Activated CD4-positive, alpha-beta memory T cell treated with anti-CD3 and anti-CD28 coated beads for 36 hours (primary cell): ENCODE results near the gene CATSPERD. TPM values are rescaled to one million over a fixed set of nuclear protein-coding genes. Genes with fewer than 3 reads are reported as not detected.

Source experiments
- CTCF ChIA-PET: fragments of 350-600 bp; sonication (Branson Sonifier 250); formaldehyde crosslinking; loops from one replicate; lab custom pipeline; 2021; ENCODE audit warnings: antibody characterized with exemption, inconsistent platforms; lab: Charles Lee
- POLR2A ChIA-PET: fragments of 350-600 bp; sonication (Branson Sonifier 250); formaldehyde crosslinking; loops from one replicate; lab custom pipeline; 2021; ENCODE audit warnings: antibody characterized with exemption; lab: Charles Lee
- DNase-seq: peaks from one replicate; pipeline ENCODE4 v3.0.0-alpha.2; 2020
- H3K27ac Mint-ChIP-seq: one replicate; pipeline ENCODE4 v1.8.0; 2021; ENCODE audit warnings: mixed read lengths
- H3K27me3 Mint-ChIP-seq: one replicate; pipeline ENCODE4 v1.8.0; 2021; ENCODE audit warnings: mixed read lengths
- H3K36me3 Mint-ChIP-seq: one replicate; pipeline ENCODE4 v1.8.0; 2021; ENCODE audit warnings: mixed read lengths
- H3K4me1 Mint-ChIP-seq: one replicate; pipeline ENCODE4 v1.8.0; 2021; ENCODE audit warnings: low read depth, mixed read lengths
- H3K4me3 Mint-ChIP-seq: one replicate; pipeline ENCODE4 v1.8.0; 2021; ENCODE audit warnings: mild to moderate bottlenecking, mixed read lengths
- H3K9me3 Mint-ChIP-seq: one replicate; pipeline ENCODE4 v1.8.0; 2021; ENCODE audit warnings: mixed read lengths
- intact Hi-C: fragments of 100-400 bp; cut with micrococcal nuclease; formaldehyde crosslinking; loops from one replicate; pipeline ENCODE4 v1.15.1; 2023
- total RNA-seq, 2 experiments: library from RNA; stranded (reverse); gene quantifications; one replicate each; pipeline ENCODE4 v1.2.3, GENCODE V29; 2021

The CATSPERD gene
- total RNA-seq, 2 experiments from 2014 or later: not detected

GRCh38 chr19:5795382-5795919 lies 75.0 kb downstream of the CATSPERD start:
- Mint-ChIP-seq H3K9me3 (no peaks in the 10 kb centered on the region), H3K27ac (no peak overlapping the region), H3K36me3 (peaks cover 4% of the 10 kb centered on the region), H3K4me1 (peaks cover 7% of the 10 kb centered on the region), H3K27me3 (peaks cover 4% of the 10 kb centered on the region), H3K4me3 (no peak overlapping the region)
- ChIA-PET POLR2A (interaction anchor here (1.1 kb wide), 1 partner anchor 75 kb away, joined by 3 read pairs; the partner anchor contains the start of genes CATSPERD and LONP1), CTCF (interaction anchor here (1.1 to 7.6 kb wide), 5 partner anchors 8 to 106 kb away, joined by 3 to 84 read pairs (median 4); partner anchors contain the start of genes NRTN and RPL36)
- intact Hi-C loops: loop anchor here (10.0 kb wide), 1 partner anchor 1269 kb away; the partner anchor contains the start of gene ZNF557
- DNase-seq: no peak

- Mint-ChIP-seq H3K9me3 (no peaks in the 10 kb centered on the region), H3K27me3 (peaks cover 18% of the 10 kb centered on the region), H3K27ac (no peak overlapping the region), H3K4me3 (no peak overlapping the region), H3K36me3 (no peaks in the 10 kb centered on the region), H3K4me1 (peaks cover 12% of the 10 kb centered on the region)
- intact Hi-C loops: loop anchor here (10.0 kb wide), 1 partner anchor 1267 kb away; the partner anchor contains the start of gene ZNF557
- CTCF ChIA-PET: interaction anchor here (0.6 to 1.3 kb wide), 4 partner anchors 21 to 112 kb away, joined by 3 to 6 read pairs (median 4); no protein-coding TSS in a partner anchor
- POLR2A ChIA-PET: no interaction called here
- DNase-seq: no peak
Observed at GRCh38 chr19:5798244-5798643, 77.8 kb downstream of the CATSPERD start.

- H3K27ac Mint-ChIP-seq: no peak overlapping the region
- POLR2A ChIA-PET: no interaction called here
- CTCF ChIA-PET: no interaction called here
- peaks cover 20% of the 10 kb centered on the region for H3K4me1 Mint-ChIP-seq
- intact Hi-C loops: loop anchor here (10.0 kb wide), 1 partner anchor 1265 kb away; the partner anchor contains the start of gene ZNF557
- H3K36me3 Mint-ChIP-seq: no peaks in the 10 kb centered on the region
- no peak for DNase-seq
- no peaks in the 10 kb centered on the region for H3K9me3 Mint-ChIP-seq
- peaks cover 20% of the 10 kb centered on the region for H3K27me3 Mint-ChIP-seq
- H3K4me3 Mint-ChIP-seq: no peak overlapping the region
Observed at GRCh38 chr19:5799247-5800241, 79.1 kb downstream of the CATSPERD start.

GRCh38 chr19:5800361-5801270 lies 80.2 kb downstream of the CATSPERD start:
- Mint-ChIP-seq H3K4me3 (no peak overlapping the region), H3K27me3 (peaks cover 22% of the 10 kb centered on the region), H3K4me1 (peaks cover 21% of the 10 kb centered on the region), H3K36me3 (no peaks in the 10 kb centered on the region), H3K27ac (no peak overlapping the region), H3K9me3 (no peaks in the 10 kb centered on the region)
- ChIA-PET POLR2A (interaction anchor here (1.5 kb wide), 1 partner anchor 10 kb away, joined by 3 read pairs; no protein-coding TSS in a partner anchor), CTCF (interaction anchor here (1.3 to 1.7 kb wide), 2 partner anchors 27 to 222 kb away, joined by 3 to 5 read pairs; no protein-coding TSS in a partner anchor)
- no peak for DNase-seq
- intact Hi-C loops: no loop called here

- H3K36me3 Mint-ChIP-seq: no peaks in the 10 kb centered on the region
- peaks cover 21% of the 10 kb centered on the region for H3K4me1 Mint-ChIP-seq
- no peak overlapping the region for H3K27ac Mint-ChIP-seq
- H3K4me3 Mint-ChIP-seq: no peak overlapping the region
- H3K9me3 Mint-ChIP-seq: no peaks in the 10 kb centered on the region
- intact Hi-C loops: no loop called here
- CTCF ChIA-PET: interaction anchor here (0.7 to 2.8 kb wide), 4 partner anchors 9 to 229 kb away, joined by 3 to 84 read pairs (median 4); partner anchors contain the start of gene DUS3L
- POLR2A ChIA-PET: interaction anchor here (1.5 kb wide), 1 partner anchor 12 kb away, joined by 3 read pairs; no protein-coding TSS in a partner anchor
- DNase-seq: no peak
- H3K27me3 Mint-ChIP-seq: peaks cover 22% of the 10 kb centered on the region
Observed at GRCh38 chr19:5801796-5802619, 81.6 kb downstream of the CATSPERD start.

- no peaks in the 10 kb centered on the region for H3K36me3 Mint-ChIP-seq
- no peaks in the 10 kb centered on the region for H3K9me3 Mint-ChIP-seq
- intact Hi-C loops: no loop called here
- H3K4me1 Mint-ChIP-seq: peaks cover 21% of the 10 kb centered on the region
- ChIA-PET POLR2A (interaction anchor here (1.0 to 2.1 kb wide), 7 partner anchors 9 to 112 kb away, joined by 3 to 21 read pairs (median 5); partner anchors contain the start of genes CATSPERD, DUS3L, LONP1 and NDUFA11), CTCF (interaction anchor here (0.7 to 2.8 kb wide), 51 partner anchors 9 to 325 kb away, joined by 3 to 84 read pairs (median 6); partner anchors contain the start of genes CATSPERD, DUS3L, LONP1 and NDUFA11)
- peak overlapping the region; percentile 60 for H3K4me3 Mint-ChIP-seq
- DNase-seq: no peak
- H3K27me3 Mint-ChIP-seq: peaks cover 22% of the 10 kb centered on the region
- no peak overlapping the region for H3K27ac Mint-ChIP-seq
Observed at GRCh38 chr19:5803441-5803751, 83.0 kb downstream of the CATSPERD start.

- no peaks in the 10 kb centered on the region for H3K36me3 Mint-ChIP-seq
- H3K9me3 Mint-ChIP-seq: no peaks in the 10 kb centered on the region
- peaks cover 22% of the 10 kb centered on the region for H3K27me3 Mint-ChIP-seq
- peak; percentile 97 for DNase-seq
- ChIA-PET POLR2A (interaction anchor here (1.0 to 2.1 kb wide), 7 partner anchors 8 to 113 kb away, joined by 3 to 21 read pairs (median 5); partner anchors contain the start of genes CATSPERD, DUS3L, LONP1 and NDUFA11), CTCF (interaction anchor here (0.6 to 2.8 kb wide), 62 partner anchors 9 to 324 kb away, joined by 3 to 84 read pairs (median 5); partner anchors contain the start of genes CATSPERD, DUS3L, LONP1 and NDUFA11)
- H3K4me1 Mint-ChIP-seq: peaks cover 21% of the 10 kb centered on the region
- H3K27ac Mint-ChIP-seq: no peak overlapping the region
- peak overlapping the region; percentile 66 for H3K4me3 Mint-ChIP-seq
- intact Hi-C loops: loop anchor here (1.0 to 2.0 kb wide), 2 partner anchors 25 to 218 kb away; no protein-coding TSS in a partner anchor
Observed at GRCh38 chr19:5803752-5804515, 83.5 kb downstream of the CATSPERD start.

- Mint-ChIP-seq H3K27ac (no peak within 1 kb of the TSS), H3K27me3 (peaks cover 18% of the 10 kb centered on the region), H3K36me3 (no peaks in the 10 kb centered on the region), H3K4me1 (peaks cover 21% of the 10 kb centered on the region), H3K9me3 (no peaks in the 10 kb centered on the region), H3K4me3 (peak within 1 kb of the TSS; percentile 66)
- ChIA-PET POLR2A (interaction anchor here (1.0 to 2.1 kb wide), 7 partner anchors 8 to 114 kb away, joined by 3 to 21 read pairs (median 5); partner anchors contain the start of genes CATSPERD, DUS3L, LONP1 and NDUFA11), CTCF (interaction anchor here (0.6 to 2.8 kb wide), 58 partner anchors 8 to 322 kb away, joined by 3 to 84 read pairs (median 5); partner anchors contain the start of genes CATSPERD, DUS3L, LONP1 and NDUFA11)
- intact Hi-C loops: loop anchor here (1.0 to 2.0 kb wide), 2 partner anchors 24 to 218 kb away; no protein-coding TSS in a partner anchor
- peak; percentile 57 for DNase-seq
Observed at GRCh38 chr19:5804516-5805461, 84.4 kb downstream of the CATSPERD start, which contains the start of gene NRTN. TSS of gene NRTN (plus strand) at chr19:5805067. CDS start at chr19:5824166, 19,099 bp downstream.
